T-helper 1 cell treated with Interleukin-12 subunit alpha and Interleukin-12 subunit beta and Interleukin-4 antibody, amounts not matched to agents 30 ng/mL and 1 ng/mL, for 36 hours (primary cell): ENCODE results near the gene ADRA2A. TPM values are rescaled to one million over a fixed set of nuclear protein-coding genes. Genes with fewer than 3 reads are reported as not detected.

Experiments
- intact Hi-C: fragments of 100-400 bp; cut with micrococcal nuclease; formaldehyde crosslinking; loops from one replicate; pipeline ENCODE4 v1.15.1; 2024
- total RNA-seq: library from RNA; stranded (reverse); gene quantifications from 2 replicates; pipeline ENCODE4 v1.2.3, GENCODE V29; 2022

The ADRA2A gene
- total RNA-seq, result not detected in 2 replicates

DNA sequence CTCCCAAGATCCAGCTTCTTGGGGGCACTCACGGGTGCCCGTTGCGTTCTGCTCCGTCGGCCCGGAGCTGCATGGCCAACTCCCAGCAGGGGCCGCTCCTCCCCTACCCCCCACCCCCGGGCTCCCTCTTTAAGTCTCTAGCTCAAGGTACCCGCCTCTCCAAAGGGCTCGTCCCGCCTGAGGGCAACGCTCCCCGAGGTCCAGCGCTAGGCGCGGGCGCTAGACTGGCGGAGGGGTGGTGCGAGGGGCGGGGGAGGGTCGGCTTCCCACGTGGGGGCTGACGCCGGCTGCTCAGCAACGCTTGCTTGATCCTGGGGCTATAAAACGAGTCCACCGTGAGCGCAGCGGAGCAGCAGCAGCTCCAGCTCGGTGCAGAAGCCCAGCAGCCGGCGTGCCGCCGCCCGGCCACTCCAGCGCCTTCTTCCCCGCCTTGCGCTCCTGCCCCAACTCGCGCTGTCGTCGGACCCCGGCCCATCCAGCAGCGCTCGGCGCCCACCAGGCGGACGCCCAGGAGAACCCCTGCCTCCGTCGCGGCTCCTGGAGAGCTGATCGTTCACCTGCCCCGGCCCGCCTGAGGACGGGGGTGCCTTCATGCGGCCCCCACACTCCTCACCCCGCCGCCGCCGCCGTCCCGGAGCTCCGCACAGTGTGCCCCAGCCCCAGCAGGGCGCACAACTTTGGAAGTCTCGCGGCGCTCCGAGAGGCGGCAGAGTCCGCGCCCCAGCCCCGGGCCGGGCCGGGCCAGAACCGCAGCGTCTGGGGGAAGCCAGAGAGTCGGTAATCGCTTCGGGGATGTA lies at the start of gene ADRA2A:
ADRA2A (plus strand) TSS at position 348 of the 797 bp plus-strand sequence. CDS start 968 bp downstream, outside the sequence.
- intact Hi-C loops, result loop anchor here (1.0 to 2.0 kb wide), 5 partner anchors 18 to 521 kb away; no protein-coding TSS in a partner anchor

- intact Hi-C loops, result loop anchor here (1.0 kb wide), 1 partner anchor 111 kb away; the partner anchor contains the start of genes BBIP1 and SHOC2
These were observed 46.6 kb upstream of the ADRA2A start for GRCh38 chr10:111030042-111030750.

DNA sequence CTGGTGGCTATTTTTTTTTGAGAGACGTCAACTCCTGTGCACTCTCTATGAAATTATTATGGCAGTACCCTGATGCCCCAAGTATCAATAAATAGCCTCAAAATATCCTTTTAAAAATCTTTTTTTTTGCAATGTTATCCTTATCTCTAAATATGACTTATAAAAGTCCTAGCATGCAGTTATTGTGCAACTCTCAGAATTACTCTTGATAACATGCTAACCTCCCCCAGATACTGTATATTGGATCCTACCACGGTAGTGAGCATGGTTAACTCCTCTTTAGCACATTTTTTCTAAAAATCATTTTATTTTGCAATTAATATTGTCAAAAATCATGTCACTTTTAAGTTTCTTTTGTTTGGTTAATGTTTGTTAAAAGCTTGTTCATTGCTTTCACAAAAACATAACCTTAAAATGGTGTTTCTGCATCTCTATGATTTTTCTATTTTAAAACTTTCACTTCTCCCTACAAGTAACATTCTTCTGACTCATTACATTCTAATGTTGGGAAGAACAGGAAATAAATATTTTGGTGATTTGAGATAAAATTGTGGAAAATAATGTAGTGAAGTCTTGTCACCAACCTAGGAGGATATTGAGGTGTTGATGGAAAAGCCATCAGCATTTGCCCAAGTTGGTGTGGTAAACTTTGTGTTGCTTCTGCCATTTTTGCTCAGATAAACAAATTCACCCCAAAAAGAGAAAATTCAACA lies 42.1 kb upstream of the ADRA2A start:
- intact Hi-C loops, result no loop called here

GRCh38 chr10:111035542-111035941 lies 41.3 kb upstream of the ADRA2A start:
- intact Hi-C loops, result no loop called here

GRCh38 chr10:111037858-111038257 lies 39.0 kb upstream of the ADRA2A start:
- intact Hi-C loops, result no loop called here

DNA sequence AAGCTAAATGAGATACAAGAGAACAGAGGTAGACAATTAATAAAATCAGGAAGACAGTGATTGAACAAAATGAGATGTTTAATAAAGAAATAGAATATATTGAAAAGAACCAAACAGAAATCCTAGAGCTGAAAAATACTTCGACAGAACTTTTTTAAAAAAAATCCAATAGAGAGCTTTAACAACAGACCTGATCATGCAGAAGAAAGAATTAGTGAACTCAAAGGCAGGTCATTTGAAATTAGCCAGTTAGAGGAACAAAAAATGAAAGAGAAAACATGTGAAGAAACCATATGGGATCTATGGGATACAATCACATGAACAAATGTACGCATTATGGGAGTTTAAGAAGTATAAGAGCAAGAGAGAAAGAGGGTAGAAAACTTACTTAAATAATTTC lies 37.3 kb upstream of the ADRA2A start:
- intact Hi-C loops, result no loop called here

- intact Hi-C loops, result no loop called here
These were observed 19.8 kb upstream of the ADRA2A start for GRCh38 chr10:111057006-111057405.

DNA sequence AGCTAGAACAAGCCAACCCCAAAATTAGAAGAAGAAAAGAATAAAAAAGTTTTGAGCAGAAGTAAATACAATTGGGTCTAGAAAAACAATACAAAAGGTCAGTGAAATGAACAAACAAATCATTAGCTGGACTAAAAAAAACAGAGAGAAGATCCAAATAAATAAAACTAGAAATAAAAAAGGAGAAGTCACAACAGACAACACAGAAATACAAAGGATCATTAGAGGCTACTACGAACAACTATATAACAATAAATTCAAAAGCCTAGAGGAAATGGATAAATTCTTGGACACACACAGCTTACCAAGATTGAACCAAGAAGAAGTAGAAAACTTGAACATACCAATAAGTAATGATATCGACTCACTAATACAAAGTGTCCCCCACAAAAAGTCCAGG lies 13.4 kb upstream of the ADRA2A start:
- intact Hi-C loops, result no loop called here

DNA sequence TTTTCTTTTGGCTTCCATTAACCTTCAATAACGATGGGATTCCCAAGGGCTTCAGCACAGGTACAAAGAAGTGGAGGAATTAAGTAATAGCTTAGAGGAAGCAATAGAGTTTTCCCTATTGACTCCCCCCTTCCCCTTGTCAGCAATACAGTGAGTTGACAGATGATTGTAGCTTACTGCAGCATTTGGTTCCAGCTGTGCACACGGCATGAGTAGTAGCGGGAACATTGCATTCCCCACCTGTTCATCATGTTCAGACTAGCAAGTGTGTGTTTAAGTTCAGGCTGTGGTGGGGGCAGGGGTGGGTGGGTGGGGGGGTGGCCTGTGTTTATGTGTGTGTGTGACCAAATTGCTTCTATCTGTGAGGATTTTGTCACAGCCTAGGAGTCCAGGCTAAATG lies 4.6 kb upstream of the ADRA2A start:
- intact Hi-C loops, result no loop called here

DNA sequence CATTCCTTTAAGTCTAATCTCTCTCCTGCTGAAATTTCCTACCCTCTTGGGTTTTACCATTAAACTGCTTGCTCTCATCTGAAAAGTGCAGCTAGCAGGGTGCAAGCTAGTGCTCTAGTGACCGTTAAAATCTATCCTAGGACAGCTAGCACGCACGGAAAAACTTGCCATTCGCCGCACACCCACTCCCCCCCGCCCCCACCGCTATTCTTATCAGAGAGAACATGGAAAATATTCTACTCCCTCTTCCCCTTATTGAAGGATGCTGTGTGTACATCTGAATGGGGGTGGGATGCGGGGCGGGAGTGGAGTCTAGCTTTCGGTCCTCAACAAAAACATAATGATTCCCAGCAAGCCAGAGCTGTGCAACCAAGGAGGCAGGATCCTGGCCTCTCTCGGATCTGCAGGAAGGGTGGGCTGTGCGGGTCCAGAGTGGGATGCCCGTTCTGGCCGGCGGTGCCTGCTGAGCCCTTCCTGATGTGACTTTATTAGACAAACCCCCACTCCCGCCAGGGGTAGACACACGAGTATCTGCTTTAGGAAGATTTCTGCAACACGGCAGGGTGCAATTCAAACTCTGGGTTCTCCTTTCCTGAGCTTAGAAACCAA lies 1.1 kb upstream of the ADRA2A start:
- intact Hi-C loops, result loop anchor here (1.0 to 2.0 kb wide), 4 partner anchors 17 to 523 kb away; no protein-coding TSS in a partner anchor

- intact Hi-C loops, result loop anchor here (1.0 to 2.0 kb wide), 4 partner anchors 17 to 522 kb away; no protein-coding TSS in a partner anchor
These were observed 593 bp upstream of the ADRA2A start for GRCh38 chr10:111076191-111076681.

- intact Hi-C loops, result loop anchor here (1.0 to 2.0 kb wide), 3 partner anchors 19 to 331 kb away; no protein-coding TSS in a partner anchor
These were observed 603 bp downstream of the ADRA2A start for GRCh38 chr10:111077479-111077784.

GRCh38 chr10:111077785-111078504 lies 1.1 kb downstream of the ADRA2A start:
- intact Hi-C loops, result loop anchor here (1.0 to 2.0 kb wide), 3 partner anchors 19 to 331 kb away; no protein-coding TSS in a partner anchor

GRCh38 chr10:111078505-111079185 lies 1.8 kb downstream of the ADRA2A start:
- intact Hi-C loops, result no loop called here

- intact Hi-C loops, result no loop called here
These were observed 2.5 kb downstream of the ADRA2A start for GRCh38 chr10:111079241-111079760.

DNA sequence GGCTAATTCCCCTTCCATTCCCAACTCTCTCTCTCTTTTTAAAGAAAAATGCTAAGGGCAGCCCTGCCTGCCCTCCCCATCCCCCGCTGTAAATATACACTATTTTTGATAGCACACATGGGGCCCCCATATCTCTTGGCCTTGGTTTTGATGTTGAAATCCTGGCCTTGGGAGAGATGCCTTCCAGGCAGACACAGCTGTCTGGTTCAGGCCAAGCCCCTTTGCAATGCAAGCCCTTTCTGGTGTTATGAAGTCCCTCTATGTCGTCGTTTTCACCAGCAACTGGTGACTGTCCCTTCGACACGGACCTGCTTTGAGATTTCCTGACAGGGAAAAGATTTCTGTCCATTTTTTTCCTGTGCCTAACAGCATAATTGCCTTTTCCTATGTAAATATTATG lies 3.0 kb downstream of the ADRA2A start:
- intact Hi-C loops, result no loop called here

DNA sequence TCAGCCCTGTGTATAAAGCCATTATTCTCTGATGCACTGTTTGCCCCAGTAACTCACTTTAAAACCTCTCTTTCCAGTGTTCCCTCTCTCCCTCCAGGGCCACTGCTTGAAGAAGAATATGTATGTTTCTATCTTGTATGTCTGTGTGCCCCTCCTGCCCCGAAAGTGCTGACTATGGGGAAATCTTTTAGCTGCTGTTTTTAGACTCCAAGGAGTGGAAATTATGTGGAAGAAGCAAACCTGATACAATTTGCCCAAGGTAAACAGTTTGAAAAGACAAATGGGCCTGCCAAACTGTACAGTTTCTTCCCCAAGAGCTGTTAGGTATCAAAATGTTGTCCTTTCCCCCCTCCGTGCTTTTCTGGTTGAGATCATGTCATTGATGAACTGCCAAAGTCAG lies 3.4 kb downstream of the ADRA2A start:
- intact Hi-C loops, result no loop called here

DNA sequence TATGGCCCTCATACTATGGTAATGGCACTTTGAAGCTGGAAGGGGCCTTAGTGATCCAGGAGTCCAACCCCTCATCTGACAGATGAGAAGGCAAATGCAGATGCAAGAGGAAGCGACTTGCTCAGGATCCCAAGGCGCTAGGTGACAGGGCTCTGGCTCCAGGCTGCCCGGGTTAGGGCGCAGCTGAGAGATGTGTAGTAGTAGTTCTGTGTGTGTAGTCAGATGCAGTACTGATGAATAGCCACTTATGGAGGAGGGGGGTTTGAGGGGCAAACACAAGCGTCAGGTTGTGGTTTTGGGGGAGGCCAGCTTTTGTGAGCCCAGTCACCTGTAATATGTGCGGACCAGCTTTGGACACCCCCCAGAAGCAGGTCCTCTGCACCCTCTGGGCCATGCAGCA lies 4.8 kb downstream of the ADRA2A start:
- intact Hi-C loops, result no loop called here

DNA sequence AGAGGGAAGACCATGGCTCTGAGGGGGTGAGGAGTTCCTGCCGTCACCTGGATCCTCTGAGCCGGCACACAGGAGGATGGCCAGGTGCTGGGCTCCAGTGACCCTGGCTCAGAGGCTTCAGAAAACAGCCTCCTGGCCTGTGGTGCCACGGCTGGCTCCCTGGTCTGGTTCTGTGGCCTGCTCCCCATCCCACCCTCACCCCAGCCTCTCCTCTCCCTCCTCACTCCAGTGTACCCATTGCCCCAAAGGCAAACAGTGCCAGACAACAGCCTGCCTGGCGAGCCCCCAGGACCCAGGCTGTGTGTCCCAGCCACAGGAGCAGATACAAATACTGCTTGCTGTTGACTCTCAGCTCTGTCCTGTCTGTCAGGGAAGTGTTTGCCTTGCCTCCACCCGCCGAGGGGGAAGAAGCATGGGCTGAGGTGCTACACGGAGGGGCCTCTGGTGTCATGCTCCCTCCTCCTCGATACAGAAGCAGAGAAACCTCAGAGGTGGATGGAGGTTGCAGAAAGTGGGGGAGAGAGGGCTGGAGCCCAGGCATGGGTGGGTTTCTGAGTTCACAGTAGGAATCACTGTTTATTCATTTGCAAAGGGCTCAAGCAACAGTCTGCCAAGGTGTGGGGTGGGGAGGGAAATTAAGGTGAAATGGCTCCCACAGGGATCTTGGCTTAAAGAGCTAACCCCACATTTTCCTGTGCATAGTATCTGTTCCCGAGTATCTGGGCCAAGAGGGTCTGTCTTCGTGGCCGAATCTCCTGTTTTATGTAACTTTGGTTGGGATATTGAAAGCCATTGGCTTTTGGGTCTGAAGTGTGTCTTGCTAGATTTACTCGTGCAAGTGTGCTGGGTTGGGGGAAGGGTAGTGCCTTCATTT lies 5.5 kb downstream of the ADRA2A start:
- intact Hi-C loops, result no loop called here
